Esophagus muscularis mucosa (tissue), 4 donors: ENCODE data around the gene TRIM42.

Experiments used
- CTCF ChIP-seq, 3 experiments: fragments of 200-600 bp in 2 of 3; fragments of 450-650 bp in 1 of 3; sonication (generic) in 2 of 3; IDR thresholded peaks; one replicate each; pipeline ENCODE4 v1.5.1; 2017 to 2019; ENCODE audit warnings: antibody characterized with exemption in 3 of 3, mild to moderate bottlenecking in 2 of 3, moderate library complexity in 1 of 3
- EP300 ChIP-seq: sonication (generic); formaldehyde crosslinking; IDR thresholded peaks from one replicate; pipeline ENCODE4 v1.6.1; 2017; ENCODE audit warnings: antibody characterized with exemption
- POLR2A ChIP-seq: fragments of 450-650 bp; IDR thresholded peaks from one replicate; pipeline ENCODE4 v1.6.1; 2017; ENCODE audit warnings: antibody characterized with exemption, moderate library complexity, mild to moderate bottlenecking, low read depth
- POLR2AphosphoS5 ChIP-seq, 2 donors: sonication (generic); formaldehyde crosslinking; IDR thresholded peaks; one replicate each; pipeline ENCODE4 v1.6.1; 2017; ENCODE audit warnings: antibody characterized with exemption in 2 of 2

GRCh38 chr3:140703496-140703895 lies 25.6 kb downstream of the TRIM42 start:
- TF ChIP-seq EP300 (no peak), POLR2A (no peak), CTCF (IDR thresholded peaks at IDR 0.05) (no peak), POLR2AphosphoS5 (IDR thresholded peaks at IDR 0.05) (no peak)
